ENCODE measurements around the gene PDAP1. TPM values are rescaled to one million over a fixed set of nuclear protein-coding genes. Genes with fewer than 3 reads are reported as not detected.

Gene PDAP1
- total and polyA plus RNA-seq, 2 of the 13 experiments (the other 11 are each of a cell fraction or from before 2014, with no cell fraction given) = 13.0 to 100 TPM

GRCh38 chr7:99399597-99399996 is 8.8 kb downstream of the PDAP1 start:
- no peak overlapping the region for H3K9ac ChIP-seq (ENCODE audit: insufficient read depth, low read depth, low read length)
- intact Hi-C loops (cut with micrococcal nuclease; ENCODE audit: unreplicated experiment) = no loop called here
- no peak overlapping the region for H3K4me3 ChIP-seq (replicated peaks in 1 of 3; ENCODE audit: insufficient read depth in 1 of 3, low read depth in 2 of 3, low read length in 3 of 3)
- H2AFZ ChIP-seq (ENCODE audit: low read length) = no peak overlapping the region
- H3K36me3 ChIP-seq (replicated peaks in 1 of 2; ENCODE audit: control insufficient read depth in 1 of 2, insufficient read depth in 2 of 2, low read length in 2 of 2) = peaks cover 44 to 89% of the 10 kb centered on the region in 2 experiments
- ATAC-seq (no peak; the same call in 2 of the 3 replicates), DNase-seq (ENCODE audit: low spot score) (no peak), FAIRE-seq (no peak)
- no peaks in the 10 kb centered on the region for H3K27me3 ChIP-seq (ENCODE audit: control insufficient read depth in 1 of 2, insufficient read depth in 2 of 2, low read length in 2 of 2)
- H3K9me3 ChIP-seq (ENCODE audit: low read length) = no peaks in the 10 kb centered on the region
- H3K79me2 ChIP-seq (ENCODE audit: insufficient read depth, low read length) = peaks cover 5% of the 10 kb centered on the region
- 100% methylated on average over 1 of the region's 6 CpGs for WGBS (ENCODE audit: low lambda C conversion rate)
- CTCF ChIA-PET (ENCODE audit: low intra/inter-chr PET ratio, low total read pairs) = no interaction called here
- POLR2A ChIA-PET = interaction anchor here (1.6 to 1.7 kb wide), 2 partner anchors 9 to 19 kb away, joined by 4 to 5 read pairs; partner anchors contain the start of genes BUD31 and PDAP1
- no TSS peak for BruUV-seq (replicated peaks)
- no peak overlapping the region for H3K27ac ChIP-seq (ENCODE audit: extremely low read length, insufficient read depth, low read length)
- H4K20me1 ChIP-seq (ENCODE audit: insufficient read depth, low read length) = no peaks in the 10 kb centered on the region
- no peak overlapping the region for H3K4me2 ChIP-seq (ENCODE audit: low read depth, low read length)
- no peaks in the 10 kb centered on the region for H3K4me1 ChIP-seq (ENCODE audit: insufficient read depth, low read length)
- in situ Hi-C loops (cut with HindIII; ENCODE audit: extremely low pct_ligation_motif_present, low pct_unique_long_range_greater_than_20kb) = no loop called here
- TF ChIP-seq U2AF1 (optimal IDR thresholded peaks at IDR 0.05; ENCODE audit: low read depth, low read length) = no peak
- no peak for TF ChIP-seq ZNF614 (CRISPR knock-in tag; IDR thresholded peaks at IDR 0.05; ENCODE audit: borderline replicate concordance)
- TF ChIP-seq ATM (IDR thresholded peaks at IDR 0.05; ENCODE audit: borderline replicate concordance) = no peak
- no peak for TF ChIP-seq RXRA (CRISPR knock-in tag; IDR thresholded peaks at IDR 0.05)
- no peak for TF ChIP-seq THAP11 (CRISPR knock-in tag; IDR thresholded peaks at IDR 0.05)
- TF ChIP-seq ZNF253 (CRISPR knock-in tag; IDR thresholded peaks at IDR 0.05; ENCODE audit: borderline replicate concordance) = no peak
- TF ChIP-seq HOXA3 (CRISPR knock-in tag; IDR thresholded peaks at IDR 0.05) = no peak
- TF ChIP-seq, protein P1, sequence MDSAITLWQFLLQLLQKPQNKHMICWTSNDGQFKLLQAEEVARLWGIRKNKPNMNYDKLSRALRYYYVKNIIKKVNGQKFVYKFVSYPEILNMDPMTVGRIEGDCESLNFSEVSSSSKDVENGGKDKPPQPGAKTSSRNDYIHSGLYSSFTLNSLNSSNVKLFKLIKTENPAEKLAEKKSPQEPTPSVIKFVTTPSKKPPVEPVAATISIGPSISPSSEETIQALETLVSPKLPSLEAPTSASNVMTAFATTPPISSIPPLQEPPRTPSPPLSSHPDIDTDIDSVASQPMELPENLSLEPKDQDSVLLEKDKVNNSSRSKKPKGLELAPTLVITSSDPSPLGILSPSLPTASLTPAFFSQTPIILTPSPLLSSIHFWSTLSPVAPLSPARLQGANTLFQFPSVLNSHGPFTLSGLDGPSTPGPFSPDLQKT (CRISPR knock-in tag; IDR thresholded peaks at IDR 0.05; ENCODE audit: borderline replicate concordance) = no peak
- no peak for TF ChIP-seq REPIN1 (CRISPR knock-in tag; IDR thresholded peaks at IDR 0.05; ENCODE audit: borderline replicate concordance, low read depth)
- no peak for TF ChIP-seq ZFP91 (CRISPR knock-in tag; IDR thresholded peaks at IDR 0.05; ENCODE audit: borderline replicate concordance)
- TF ChIP-seq KMT2B (CRISPR knock-in tag; IDR thresholded peaks at IDR 0.05) = no peak
- TF ChIP-seq EHMT2 (IDR thresholded peaks at IDR 0.05; ENCODE audit: borderline replicate concordance, low read depth, low read length) = no peak
- TF ChIP-seq ZNF235 (CRISPR knock-in tag; IDR thresholded peaks at IDR 0.05; ENCODE audit: borderline replicate concordance) = no peak
- TF ChIP-seq ELF3 (CRISPR knock-in tag; IDR thresholded peaks at IDR 0.05) = no peak
- TF ChIP-seq, protein P2, sequence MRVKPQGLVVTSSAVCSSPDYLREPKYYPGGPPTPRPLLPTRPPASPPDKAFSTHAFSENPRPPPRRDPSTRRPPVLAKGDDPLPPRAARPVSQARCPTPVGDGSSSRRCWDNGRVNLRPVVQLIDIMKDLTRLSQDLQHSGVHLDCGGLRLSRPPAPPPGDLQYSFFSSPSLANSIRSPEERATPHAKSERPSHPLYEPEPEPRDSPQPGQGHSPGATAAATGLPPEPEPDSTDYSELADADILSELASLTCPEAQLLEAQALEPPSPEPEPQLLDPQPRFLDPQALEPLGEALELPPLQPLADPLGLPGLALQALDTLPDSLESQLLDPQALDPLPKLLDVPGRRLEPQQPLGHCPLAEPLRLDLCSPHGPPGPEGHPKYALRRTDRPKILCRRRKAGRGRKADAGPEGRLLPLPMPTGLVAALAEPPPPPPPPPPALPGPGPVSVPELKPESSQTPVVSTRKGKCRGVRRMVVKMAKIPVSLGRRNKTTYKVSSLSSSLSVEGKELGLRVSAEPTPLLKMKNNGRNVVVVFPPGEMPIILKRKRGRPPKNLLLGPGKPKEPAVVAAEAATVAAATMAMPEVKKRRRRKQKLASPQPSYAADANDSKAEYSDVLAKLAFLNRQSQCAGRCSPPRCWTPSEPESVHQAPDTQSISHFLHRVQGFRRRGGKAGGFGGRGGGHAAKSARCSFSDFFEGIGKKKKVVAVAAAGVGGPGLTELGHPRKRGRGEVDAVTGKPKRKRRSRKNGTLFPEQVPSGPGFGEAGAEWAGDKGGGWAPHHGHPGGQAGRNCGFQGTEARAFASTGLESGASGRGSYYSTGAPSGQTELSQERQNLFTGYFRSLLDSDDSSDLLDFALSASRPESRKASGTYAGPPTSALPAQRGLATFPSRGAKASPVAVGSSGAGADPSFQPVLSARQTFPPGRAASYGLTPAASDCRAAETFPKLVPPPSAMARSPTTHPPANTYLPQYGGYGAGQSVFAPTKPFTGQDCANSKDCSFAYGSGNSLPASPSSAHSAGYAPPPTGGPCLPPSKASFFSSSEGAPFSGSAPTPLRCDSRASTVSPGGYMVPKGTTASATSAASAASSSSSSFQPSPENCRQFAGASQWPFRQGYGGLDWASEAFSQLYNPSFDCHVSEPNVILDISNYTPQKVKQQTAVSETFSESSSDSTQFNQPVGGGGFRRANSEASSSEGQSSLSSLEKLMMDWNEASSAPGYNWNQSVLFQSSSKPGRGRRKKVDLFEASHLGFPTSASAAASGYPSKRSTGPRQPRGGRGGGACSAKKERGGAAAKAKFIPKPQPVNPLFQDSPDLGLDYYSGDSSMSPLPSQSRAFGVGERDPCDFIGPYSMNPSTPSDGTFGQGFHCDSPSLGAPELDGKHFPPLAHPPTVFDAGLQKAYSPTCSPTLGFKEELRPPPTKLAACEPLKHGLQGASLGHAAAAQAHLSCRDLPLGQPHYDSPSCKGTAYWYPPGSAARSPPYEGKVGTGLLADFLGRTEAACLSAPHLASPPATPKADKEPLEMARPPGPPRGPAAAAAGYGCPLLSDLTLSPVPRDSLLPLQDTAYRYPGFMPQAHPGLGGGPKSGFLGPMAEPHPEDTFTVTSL (CRISPR knock-in tag; IDR thresholded peaks at IDR 0.05; ENCODE audit: borderline replicate concordance) = no peak
- no peak for TF ChIP-seq MBNL3 (CRISPR knock-in tag; conservative IDR thresholded peaks at IDR 0.05)
